Vagina (tissue), 2 donors: Measurements from ENCODE around the gene LACC1.

Experiments used
- POLR2A ChIP-seq, 2 donors: fragments of 450-650 bp; IDR thresholded peaks; one replicate each; pipeline ENCODE4 v1.6.1; 2017; ENCODE audit warnings: antibody characterized with exemption in 2 of 2, mild to moderate bottlenecking in 2 of 2, moderate library complexity in 2 of 2
- POLR2AphosphoS5 ChIP-seq, 2 donors: sonication (generic); formaldehyde crosslinking; IDR thresholded peaks; one replicate each; pipeline ENCODE4 v1.9.0; 2017; ENCODE audit warnings: antibody characterized with exemption in 2 of 2, mild to moderate bottlenecking in 2 of 2, low read depth in 1 of 2; ENCODE audit not compliant: insufficient read depth in 1 of 2
- TF ChIP-seq, protein P1 (sequence below), 3 experiments: fragments of 450-650 bp in 2 of 3; fragments of 200-600 bp in 1 of 3; sonication (generic) in 1 of 3; IDR thresholded peaks; one replicate each; pipeline ENCODE4 v1.5.1; 2017 to 2019; ENCODE audit warnings: antibody characterized with exemption in 3 of 3, mild to moderate bottlenecking in 2 of 3, moderate library complexity in 2 of 3

DNA sequence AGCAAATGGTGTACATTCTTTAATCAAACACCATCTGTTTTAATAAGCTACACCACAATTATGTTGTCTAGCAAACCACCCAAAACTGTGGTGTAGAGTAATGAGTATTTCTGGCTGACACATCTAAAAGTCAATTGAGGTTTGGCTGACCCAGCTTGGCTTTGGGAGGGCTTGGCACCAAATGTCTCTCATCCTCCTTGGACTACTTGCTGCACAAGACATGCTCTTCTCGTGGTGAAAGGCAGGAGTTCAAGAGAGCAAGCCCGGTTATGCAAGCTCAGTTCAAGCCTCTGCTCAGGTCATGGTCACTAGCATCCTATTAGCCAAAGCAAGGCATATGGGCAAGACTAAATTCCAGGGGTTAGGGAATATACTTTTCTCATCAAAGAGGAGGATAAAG lies 37.1 kb downstream of the LACC1 start:
- TF ChIP-seq, protein P1, sequence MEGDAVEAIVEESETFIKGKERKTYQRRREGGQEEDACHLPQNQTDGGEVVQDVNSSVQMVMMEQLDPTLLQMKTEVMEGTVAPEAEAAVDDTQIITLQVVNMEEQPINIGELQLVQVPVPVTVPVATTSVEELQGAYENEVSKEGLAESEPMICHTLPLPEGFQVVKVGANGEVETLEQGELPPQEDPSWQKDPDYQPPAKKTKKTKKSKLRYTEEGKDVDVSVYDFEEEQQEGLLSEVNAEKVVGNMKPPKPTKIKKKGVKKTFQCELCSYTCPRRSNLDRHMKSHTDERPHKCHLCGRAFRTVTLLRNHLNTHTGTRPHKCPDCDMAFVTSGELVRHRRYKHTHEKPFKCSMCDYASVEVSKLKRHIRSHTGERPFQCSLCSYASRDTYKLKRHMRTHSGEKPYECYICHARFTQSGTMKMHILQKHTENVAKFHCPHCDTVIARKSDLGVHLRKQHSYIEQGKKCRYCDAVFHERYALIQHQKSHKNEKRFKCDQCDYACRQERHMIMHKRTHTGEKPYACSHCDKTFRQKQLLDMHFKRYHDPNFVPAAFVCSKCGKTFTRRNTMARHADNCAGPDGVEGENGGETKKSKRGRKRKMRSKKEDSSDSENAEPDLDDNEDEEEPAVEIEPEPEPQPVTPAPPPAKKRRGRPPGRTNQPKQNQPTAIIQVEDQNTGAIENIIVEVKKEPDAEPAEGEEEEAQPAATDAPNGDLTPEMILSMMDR (IDR thresholded peaks at IDR 0.05), result no peak
- TF ChIP-seq POLR2A (IDR thresholded peaks at IDR 0.05) (no peak), POLR2AphosphoS5 (IDR thresholded peaks at IDR 0.05; ENCODE audit: insufficient read depth in 1 of 2, low read depth in 1 of 2) (no peak)
